ENCODE results near the gene RPS2. TPM values are rescaled to one million over a fixed set of nuclear protein-coding genes. Genes with fewer than 3 reads are reported as not detected.
A peak's percentile ranks its signal among the peaks of the same experiment; 100 is the strongest.

The RPS2 gene
- polyA plus RNA-seq, 1 of the 3 experiments (the other 2 are of a cell fraction): 6,384 TPM

DNA sequence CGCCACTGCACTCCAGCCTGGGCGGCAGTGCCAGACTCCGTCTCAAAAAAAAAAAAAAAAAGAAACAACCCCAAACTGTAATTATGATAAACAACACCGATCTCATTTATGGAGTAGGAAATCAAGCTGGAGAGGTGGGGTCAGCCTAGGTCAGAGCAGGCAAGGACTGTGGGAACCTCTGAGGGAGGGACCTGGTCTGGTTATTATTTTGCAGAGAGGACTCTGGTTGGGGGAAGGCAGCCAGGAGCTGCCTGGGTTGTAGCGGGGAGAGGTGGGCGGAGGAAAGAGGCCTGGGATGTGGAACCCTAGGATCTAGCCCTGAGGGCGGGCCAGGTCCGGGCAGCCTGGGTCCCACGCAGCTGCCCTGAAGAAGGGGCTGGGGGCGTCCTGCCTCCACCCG, 35.5 kb downstream of the RPS2 start:
- ChIA-PET POLR2A (interaction anchor here (0.9 to 1.5 kb wide), 4 partner anchors 32 to 68 kb away, joined by 3 to 8 read pairs (median 4); partner anchors contain the start of gene RPS2), CTCF (interaction anchor here (0.8 to 5.2 kb wide), 38 partner anchors 8 to 248 kb away, joined by 3 to 137 read pairs (median 6); partner anchors contain the start of genes EME2, FAHD1, HAGH and HS3ST6)
- Histone ChIP-seq H3K27me3 (ENCODE audit: insufficient read depth) (no peaks in the 10 kb centered on the region), H3K4me1 (ENCODE audit: control insufficient read depth in 1 of 2, insufficient read depth in 2 of 2, low read depth in 1 of 2, low read length in 1 of 2) (peaks cover 0 to 17% of the 10 kb centered on the region in 2 experiments; a peak in 1 of 4 replicates), H3K79me2 (ENCODE audit: insufficient read depth) (no peaks in the 10 kb centered on the region), H3K4me3 (ENCODE audit: low read depth in 2 of 2, low read length in 1 of 2) (peak overlapping the region; percentile 56 to 64), H3K9me2 (no peaks in the 10 kb centered on the region), H3K4me2 (peak overlapping the region; percentile 83), H3K27ac (ENCODE audit: low read depth in 2 of 2, low read length in 1 of 2) (peak overlapping the region in 1 of 2 experiments; percentile 77; a peak in 3 of 4 replicates), H3K36me3 (replicated peaks in 1 of 2; ENCODE audit: control insufficient read depth in 1 of 2, insufficient read depth in 2 of 2, low read length in 1 of 2) (no peaks in the 10 kb centered on the region), H3F3A (replicated peaks; ENCODE audit: insufficient read depth) (no peaks in the 10 kb centered on the region), H3K9ac (peak overlapping the region; percentile 76), H3K9me3 (no peaks in the 10 kb centered on the region), H4K20me1 (ENCODE audit: insufficient read depth) (no peaks in the 10 kb centered on the region), H2AFZ (ENCODE audit: low read depth) (peak overlapping the region; percentile 84)
- 23% methylated on average over 4 of the region's 11 CpGs for WGBS (ENCODE audit: low lambda C conversion rate)
- no peak for TF ChIP-seq MEF2A (IDR thresholded peaks at IDR 0.05; ENCODE audit: borderline replicate concordance, low read depth)
- TF ChIP-seq, protein P1, sequence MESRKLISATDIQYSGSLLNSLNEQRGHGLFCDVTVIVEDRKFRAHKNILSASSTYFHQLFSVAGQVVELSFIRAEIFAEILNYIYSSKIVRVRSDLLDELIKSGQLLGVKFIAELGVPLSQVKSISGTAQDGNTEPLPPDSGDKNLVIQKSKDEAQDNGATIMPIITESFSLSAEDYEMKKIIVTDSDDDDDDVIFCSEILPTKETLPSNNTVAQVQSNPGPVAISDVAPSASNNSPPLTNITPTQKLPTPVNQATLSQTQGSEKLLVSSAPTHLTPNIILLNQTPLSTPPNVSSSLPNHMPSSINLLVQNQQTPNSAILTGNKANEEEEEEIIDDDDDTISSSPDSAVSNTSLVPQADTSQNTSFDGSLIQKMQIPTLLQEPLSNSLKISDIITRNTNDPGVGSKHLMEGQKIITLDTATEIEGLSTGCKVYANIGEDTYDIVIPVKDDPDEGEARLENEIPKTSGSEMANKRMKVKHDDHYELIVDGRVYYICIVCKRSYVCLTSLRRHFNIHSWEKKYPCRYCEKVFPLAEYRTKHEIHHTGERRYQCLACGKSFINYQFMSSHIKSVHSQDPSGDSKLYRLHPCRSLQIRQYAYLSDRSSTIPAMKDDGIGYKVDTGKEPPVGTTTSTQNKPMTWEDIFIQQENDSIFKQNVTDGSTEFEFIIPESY (IDR thresholded peaks at IDR 0.05; ENCODE audit: borderline replicate concordance, low read depth): no peak
- peak; percentile 87 for DNase-seq

DNA sequence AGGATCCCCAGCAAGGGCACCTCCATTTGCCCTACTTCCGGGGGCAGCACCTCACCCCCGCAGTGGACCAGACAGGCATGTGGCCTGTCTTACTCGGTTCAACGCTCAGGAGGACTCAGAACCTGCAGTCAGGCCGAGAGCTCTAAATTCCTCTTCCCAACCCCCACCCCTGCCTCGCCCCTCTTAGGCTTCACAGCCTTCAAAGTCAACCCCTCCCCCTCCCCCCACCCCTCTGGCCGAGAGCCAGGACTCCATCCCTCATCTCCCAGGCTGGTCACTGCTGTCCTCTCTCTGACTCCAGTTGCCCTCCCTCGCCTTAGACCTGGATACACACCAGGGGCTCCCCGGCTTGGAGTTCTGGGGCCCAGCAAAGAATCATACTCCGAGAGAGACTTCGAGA, 38.4 kb downstream of the RPS2 start:
- no peak overlapping the region for H3K9ac ChIP-seq
- POLR2A ChIA-PET: no interaction called here
- no peaks in the 10 kb centered on the region for H3F3A ChIP-seq (replicated peaks; ENCODE audit: insufficient read depth)
- TF ChIP-seq GABPA (IDR thresholded peaks at IDR 0.05; ENCODE audit: low read depth) (no peak), RFX5 (IDR thresholded peaks at IDR 0.05; ENCODE audit: low read length) (no peak), RCOR1 (IDR thresholded peaks at IDR 0.05; ENCODE audit: low read length) (no peak), POLR2AphosphoS5 (IDR thresholded peaks at IDR 0.05; ENCODE audit: low read depth, low read length) (no peak), SMC3 (IDR thresholded peaks at IDR 0.05; ENCODE audit: low read depth, low read length) (no peak), JUND (IDR thresholded peaks at IDR 0.05) (no peak), TEAD4 (IDR thresholded peaks at IDR 0.05; ENCODE audit: borderline replicate concordance, insufficient read depth) (no peak), FOXM1 (IDR thresholded peaks at IDR 0.05; ENCODE audit: low read depth) (no peak), FOSL2 (IDR thresholded peaks at IDR 0.05; ENCODE audit: borderline replicate concordance, low read depth) (no peak), MEF2A (IDR thresholded peaks at IDR 0.05; ENCODE audit: borderline replicate concordance, low read depth) (no peak), TAF1 (IDR thresholded peaks at IDR 0.05; ENCODE audit: borderline replicate concordance, low read depth, low read length) (no peak), EP300 (IDR thresholded peaks at IDR 0.05; ENCODE audit: borderline replicate concordance in 1 of 2, low read depth in 1 of 2, low read length in 1 of 2) (no peak), NFIC (IDR thresholded peaks at IDR 0.05; ENCODE audit: borderline replicate concordance) (no peak)
- TF ChIP-seq, protein P2, sequence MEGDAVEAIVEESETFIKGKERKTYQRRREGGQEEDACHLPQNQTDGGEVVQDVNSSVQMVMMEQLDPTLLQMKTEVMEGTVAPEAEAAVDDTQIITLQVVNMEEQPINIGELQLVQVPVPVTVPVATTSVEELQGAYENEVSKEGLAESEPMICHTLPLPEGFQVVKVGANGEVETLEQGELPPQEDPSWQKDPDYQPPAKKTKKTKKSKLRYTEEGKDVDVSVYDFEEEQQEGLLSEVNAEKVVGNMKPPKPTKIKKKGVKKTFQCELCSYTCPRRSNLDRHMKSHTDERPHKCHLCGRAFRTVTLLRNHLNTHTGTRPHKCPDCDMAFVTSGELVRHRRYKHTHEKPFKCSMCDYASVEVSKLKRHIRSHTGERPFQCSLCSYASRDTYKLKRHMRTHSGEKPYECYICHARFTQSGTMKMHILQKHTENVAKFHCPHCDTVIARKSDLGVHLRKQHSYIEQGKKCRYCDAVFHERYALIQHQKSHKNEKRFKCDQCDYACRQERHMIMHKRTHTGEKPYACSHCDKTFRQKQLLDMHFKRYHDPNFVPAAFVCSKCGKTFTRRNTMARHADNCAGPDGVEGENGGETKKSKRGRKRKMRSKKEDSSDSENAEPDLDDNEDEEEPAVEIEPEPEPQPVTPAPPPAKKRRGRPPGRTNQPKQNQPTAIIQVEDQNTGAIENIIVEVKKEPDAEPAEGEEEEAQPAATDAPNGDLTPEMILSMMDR (IDR thresholded peaks at IDR 0.05): no peak
- TF ChIP-seq, protein P3, sequence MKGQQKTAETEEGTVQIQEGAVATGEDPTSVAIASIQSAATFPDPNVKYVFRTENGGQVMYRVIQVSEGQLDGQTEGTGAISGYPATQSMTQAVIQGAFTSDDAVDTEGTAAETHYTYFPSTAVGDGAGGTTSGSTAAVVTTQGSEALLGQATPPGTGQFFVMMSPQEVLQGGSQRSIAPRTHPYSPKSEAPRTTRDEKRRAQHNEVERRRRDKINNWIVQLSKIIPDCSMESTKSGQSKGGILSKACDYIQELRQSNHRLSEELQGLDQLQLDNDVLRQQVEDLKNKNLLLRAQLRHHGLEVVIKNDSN (IDR thresholded peaks at IDR 0.05; ENCODE audit: borderline replicate concordance, low read depth): no peak
- TF ChIP-seq, protein P1 (IDR thresholded peaks at IDR 0.05; ENCODE audit: borderline replicate concordance, low read depth): no peak
- H3K9me3 ChIP-seq: no peaks in the 10 kb centered on the region
- CTCF ChIA-PET: interaction anchor here (0.6 to 5.2 kb wide), 4 partner anchors 17 to 59 kb away, joined by 3 to 137 read pairs (median 5); partner anchors contain the start of gene MEIOB
- no peaks in the 10 kb centered on the region for H3K79me2 ChIP-seq (ENCODE audit: insufficient read depth)
- 65% methylated on average over 9 of the region's 11 CpGs for WGBS (ENCODE audit: low lambda C conversion rate)
- no peaks in the 10 kb centered on the region for H3K27me3 ChIP-seq (ENCODE audit: insufficient read depth)
- H4K20me1 ChIP-seq (ENCODE audit: insufficient read depth): no peaks in the 10 kb centered on the region
- H2AFZ ChIP-seq (ENCODE audit: low read depth): no peak overlapping the region
- H3K4me2 ChIP-seq: no peak overlapping the region
- H3K4me3 ChIP-seq (ENCODE audit: low read depth in 2 of 2, low read length in 1 of 2): no peak overlapping the region
- no peaks in the 10 kb centered on the region for H3K36me3 ChIP-seq (replicated peaks in 1 of 2; ENCODE audit: control insufficient read depth in 1 of 2, insufficient read depth in 2 of 2, low read length in 1 of 2)
- no peaks in the 10 kb centered on the region for H3K9me2 ChIP-seq
- no peak for DNase-seq
- no peaks in the 10 kb centered on the region; a peak in 1 of 4 replicates for H3K4me1 ChIP-seq (ENCODE audit: control insufficient read depth in 1 of 2, insufficient read depth in 2 of 2, low read depth in 1 of 2, low read length in 1 of 2)
- H3K27ac ChIP-seq (ENCODE audit: low read depth in 2 of 2, low read length in 1 of 2): no peak overlapping the region
